GM18951 (cell line): ENCODE measurements around the gene GVQW3.

ENCODE experiments used
- POLR2A ChIP-seq: IDR thresholded peaks from 4 replicates; pipeline ENCODE4 v1.6.1; 2011; ENCODE audit warnings: mild to moderate bottlenecking; ENCODE audit not compliant: insufficient read length, insufficient read depth; ENCODE audit errors: extremely low read depth
- in situ Hi-C: fragments of 300-500 bp; cut with MboI; formaldehyde crosslinking; loops from one replicate; pipeline ENCODE4 v1.12.0; 2022; ENCODE audit warnings: low sequenced_read_pairs, mixed read lengths, inconsistent platforms; ENCODE audit not compliant: unreplicated experiment

The GVQW3 gene

DNA sequence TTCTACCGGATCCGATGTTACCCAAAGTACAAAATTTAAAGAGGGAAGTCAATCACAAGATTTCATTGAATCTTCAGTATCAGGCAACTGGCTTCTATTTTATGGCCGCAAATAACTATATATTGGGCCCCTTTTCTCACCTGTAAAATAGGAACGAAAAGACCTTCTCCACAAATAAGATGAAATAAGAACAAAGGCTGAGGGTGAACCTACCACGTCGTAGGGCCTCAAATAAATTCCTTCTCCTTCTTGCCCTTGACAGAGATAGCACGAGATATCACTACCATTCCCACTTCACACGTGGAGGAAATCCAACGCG, 62.9 kb downstream of the GVQW3 start:
- in situ Hi-C loops, result no loop called here

DNA sequence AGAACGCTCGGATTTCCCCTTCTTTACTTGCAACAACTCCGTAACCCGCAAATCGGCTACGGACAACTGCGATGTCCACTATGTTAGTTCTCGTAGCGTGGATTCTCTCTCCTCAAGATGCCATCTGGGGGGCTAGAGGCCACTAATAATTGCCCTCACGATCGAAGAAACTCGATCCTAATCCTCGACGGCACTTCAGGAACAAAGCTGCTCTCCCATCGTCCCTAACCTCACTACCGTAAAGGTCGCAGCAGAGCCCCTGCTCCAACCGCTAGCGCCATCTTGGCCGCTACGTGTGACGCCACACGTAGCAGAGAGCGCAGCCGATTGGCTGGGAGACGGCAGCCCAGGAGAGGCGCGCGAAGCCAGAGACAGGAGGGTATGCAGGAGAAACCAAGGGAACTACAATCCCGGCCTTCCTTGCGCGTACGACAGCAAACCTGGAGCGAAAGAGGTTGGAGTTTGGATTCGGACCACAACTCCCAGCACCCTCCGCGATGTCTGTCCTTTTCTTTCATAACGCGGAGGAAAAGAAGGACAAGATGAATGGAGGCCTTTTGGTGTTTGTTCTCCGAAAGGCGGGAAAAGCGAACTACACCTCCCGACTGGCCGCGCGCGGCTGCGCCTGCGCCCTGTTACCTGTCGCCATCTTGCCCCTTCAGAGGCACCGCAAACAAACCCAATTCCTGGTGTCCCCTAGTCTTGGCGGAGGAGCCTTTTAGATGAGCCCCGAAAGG, 63.4 kb downstream of the GVQW3 start, which contains the start of gene EMSY:
EMSY (plus strand) TSS at position 635 of the 737 bp plus-strand sequence. CDS start 1,921 bp downstream, outside the sequence.
- TF ChIP-seq POLR2A, result peak; percentile 98
- in situ Hi-C loops, result no loop called here

More for the DNA sequence above, 62.9 kb downstream of the GVQW3 start:
- TF ChIP-seq POLR2A, result no peak

DNA sequence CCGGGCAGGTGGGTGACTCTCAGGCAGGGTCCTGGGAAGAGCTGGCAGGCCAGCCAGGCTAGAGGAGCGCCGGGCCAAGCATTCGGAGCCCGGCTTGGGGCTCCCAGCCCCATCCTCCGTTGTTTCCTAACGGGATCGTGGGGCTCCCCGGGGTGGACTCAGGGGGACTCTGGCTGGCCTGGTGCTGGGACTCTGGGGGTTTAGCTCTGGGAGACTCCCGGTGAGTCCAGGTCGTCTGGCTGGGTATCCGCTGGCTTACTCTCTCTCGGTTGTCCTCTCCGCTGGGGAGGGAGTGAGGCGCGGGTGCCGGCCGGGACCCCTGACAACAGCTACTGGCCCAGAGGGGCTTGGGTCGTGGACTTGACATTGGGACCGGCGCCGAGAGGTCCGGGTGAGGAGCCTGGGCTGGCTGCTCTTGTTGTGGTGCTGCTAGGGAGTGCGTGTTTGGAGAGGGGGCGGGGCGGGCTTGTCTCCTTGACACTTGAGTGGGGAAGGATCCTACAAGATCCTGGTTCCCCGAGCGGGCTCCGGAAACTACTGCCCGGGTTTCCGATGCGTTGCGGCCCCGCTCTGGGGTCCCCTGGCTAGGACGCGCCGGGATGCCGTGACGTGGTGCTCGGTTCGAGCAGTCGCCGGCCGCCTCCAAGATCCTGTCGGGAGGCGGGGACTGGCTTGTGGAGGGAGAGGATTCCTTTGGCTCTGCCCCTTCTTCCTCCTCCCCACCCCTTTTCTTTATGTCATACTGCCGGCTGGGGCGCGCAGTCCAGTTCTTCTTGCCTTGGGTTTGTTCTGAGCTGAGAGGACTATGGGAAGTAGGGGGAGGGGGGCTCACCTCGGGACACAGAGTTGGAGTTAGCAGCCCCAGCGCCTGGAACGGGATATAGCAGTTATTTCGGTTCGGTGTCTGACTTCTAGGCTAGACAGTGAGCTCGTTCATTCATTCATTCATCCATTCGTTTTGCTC, 64.3 kb downstream of the GVQW3 start:
- TF ChIP-seq POLR2A, result no peak
- in situ Hi-C loops, result no loop called here

DNA sequence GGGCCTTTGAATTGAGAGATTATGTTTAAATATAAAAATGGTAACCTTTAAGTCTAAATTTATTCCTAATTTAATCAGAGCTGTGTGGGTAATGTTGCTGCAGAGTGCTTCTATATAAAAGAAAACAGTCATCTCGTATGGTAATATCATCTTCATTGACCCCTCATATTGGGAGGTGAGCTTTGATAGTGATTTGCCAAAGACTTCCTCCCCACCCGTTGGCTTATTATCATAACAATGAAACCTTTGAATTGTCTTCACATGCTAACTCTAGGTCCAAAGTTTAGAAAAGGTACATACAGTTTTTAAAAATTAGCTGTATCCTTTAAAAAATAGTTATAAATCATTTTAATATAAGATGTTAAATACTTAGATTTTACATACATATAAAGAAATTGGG, 67.4 kb downstream of the GVQW3 start:
- in situ Hi-C loops, result no loop called here
- no peak for TF ChIP-seq POLR2A

DNA sequence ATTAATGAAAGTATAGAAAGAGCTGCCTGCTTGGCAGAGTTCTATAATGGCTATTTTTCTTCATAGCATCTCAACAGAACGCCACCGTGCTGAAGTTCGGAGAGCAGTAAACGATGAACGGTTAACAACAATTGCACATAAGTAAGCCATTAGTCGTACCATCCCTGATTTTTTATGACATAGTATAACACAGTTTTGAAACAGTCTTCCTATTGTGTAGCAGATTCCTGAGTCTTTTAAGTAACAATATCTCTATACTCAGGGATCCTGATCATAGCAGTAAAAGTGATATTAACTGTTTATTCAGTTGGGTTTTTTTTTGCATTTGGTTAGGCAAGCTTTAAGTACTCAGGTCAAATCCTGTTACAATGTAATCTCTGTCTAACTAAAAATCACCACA, 72.1 kb downstream of the GVQW3 start:
- TF ChIP-seq POLR2A, result no peak
- in situ Hi-C loops, result no loop called here

DNA sequence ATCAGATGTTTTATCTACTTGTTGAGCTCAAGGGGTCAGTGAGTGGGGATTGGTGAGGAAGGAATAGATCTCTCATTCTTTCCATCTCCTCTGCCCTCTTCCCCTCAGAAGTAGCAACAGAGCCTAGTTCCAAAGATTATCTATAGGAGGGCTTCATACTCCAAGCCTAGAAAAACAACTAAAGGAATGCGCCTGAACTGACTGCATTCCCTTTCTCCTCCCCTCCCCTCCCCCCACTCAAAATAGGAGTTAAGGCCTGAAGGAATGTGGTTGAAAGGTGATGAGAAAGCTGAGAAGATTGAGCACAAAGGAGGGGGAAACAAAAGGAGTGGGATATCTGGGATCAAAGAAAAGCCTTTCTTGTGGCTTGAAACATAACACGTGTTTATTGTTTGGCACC, 74.2 kb downstream of the GVQW3 start:
- no peak for TF ChIP-seq POLR2A
- in situ Hi-C loops, result no loop called here

DNA sequence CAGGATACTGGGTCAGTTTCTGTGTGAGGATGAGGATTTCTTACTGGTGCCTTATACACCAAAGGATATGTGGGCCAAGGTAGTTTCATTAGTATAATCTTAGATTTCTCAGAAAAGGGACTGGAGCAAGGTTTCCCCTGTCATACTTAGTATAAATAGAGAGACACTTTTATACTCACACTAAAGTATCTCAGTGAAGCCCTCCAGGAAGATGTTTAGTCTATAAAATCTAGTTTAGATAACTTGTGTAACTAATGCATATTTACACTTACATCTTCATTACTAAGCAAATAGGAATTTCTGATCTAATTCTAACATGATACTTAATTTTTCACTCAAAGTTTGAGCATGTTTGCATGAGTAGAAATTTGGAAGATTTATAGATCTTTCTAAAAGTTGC, 74.8 kb downstream of the GVQW3 start:
- TF ChIP-seq POLR2A, result no peak
- in situ Hi-C loops, result no loop called here

DNA sequence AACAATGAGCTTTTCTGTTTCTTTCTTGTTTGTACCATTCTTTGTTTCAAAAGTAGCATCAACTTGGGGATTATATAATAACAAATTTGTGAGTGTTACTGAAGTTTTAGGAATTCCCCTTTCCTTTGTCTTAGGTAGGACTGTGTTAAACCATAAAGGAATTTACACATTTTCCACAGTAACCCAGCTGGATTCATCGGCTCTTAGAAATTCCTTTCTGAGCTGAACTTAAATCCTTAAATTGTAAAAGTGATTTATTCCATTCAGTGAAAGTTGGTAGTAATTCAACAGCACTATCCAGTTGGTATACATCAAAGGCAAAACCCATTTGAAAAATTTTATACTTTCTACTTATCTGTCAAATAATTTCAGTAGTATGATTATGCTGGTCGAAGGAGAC, 75.4 kb downstream of the GVQW3 start:
- no peak for TF ChIP-seq POLR2A
- in situ Hi-C loops, result no loop called here
